ENCODE measurements around the gene OSBPL10.

OSBPL10 gene

DNA sequence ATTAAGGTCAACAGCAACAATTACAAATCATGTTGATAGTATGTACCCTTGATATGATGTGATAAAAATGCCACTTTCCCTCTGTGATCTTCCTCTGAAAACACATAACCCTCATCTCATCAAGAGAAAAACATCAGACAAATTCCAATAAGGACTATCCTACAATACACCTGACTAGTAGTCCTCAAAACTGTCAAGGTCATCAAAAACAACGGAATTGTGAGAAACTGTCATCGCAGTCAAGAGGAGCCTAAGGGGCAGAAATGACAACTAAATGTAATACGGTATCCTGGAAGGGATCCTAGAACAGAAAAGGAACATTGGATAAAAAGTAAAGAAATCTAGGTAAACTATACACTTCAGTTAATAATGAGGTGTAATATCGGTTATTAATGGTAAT is 59.2 kb downstream of the OSBPL10 start:
- no peak for DNase-seq

GRCh38 chr3:31920310-31920709 is 60.8 kb downstream of the OSBPL10 start:
- no peak for DNase-seq

- DNase-seq = no peak
Measured at GRCh38 chr3:31919528-31919927, 61.5 kb downstream of the OSBPL10 start.

DNA sequence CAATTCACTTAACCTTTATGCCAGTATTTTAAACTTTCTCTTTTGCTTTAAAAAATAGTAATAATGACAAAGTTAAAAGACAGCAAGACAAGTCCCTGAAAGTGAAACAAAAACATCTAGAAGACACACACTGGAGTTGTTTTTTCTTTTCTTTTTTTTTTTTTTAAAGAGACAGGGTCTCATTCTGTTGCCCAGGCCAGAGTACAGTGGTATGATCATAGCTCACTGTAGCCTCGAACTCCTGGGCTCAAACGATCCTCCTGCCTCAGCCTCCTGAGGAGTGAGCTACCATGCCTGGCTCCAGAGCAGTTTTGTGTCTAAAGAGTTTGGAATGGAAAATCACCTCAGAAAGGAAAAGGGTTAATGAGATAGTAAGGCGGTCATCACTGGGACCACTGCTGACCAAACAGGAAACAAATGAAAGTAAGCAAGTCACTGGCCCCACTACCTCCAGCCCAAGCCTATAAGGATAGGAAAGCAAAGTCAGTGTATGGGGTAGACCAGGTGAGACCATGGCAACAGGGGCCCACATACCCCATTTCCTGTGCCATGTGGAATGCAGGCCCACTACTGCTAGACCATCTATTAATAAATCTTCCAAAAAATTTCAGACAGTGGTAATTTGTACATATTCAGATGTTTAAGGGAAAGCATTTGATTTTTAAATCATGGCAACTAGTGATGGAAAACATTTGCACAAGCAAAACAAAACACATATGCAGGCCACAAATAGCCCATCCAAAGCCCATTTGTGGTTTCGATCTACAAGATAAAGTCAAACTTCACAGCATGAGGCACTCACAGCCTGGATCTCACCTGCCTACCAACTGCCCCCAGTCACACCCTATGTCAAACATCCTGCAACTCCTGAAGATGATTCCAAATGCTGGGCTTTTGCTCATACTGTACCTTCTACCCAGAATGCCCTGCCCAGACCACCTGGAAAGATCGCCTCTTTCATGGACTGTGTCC is 62.6 kb downstream of the OSBPL10 start:
- DNase-seq = no peak

- no peak for DNase-seq
Measured at GRCh38 chr3:31917303-31918005, 63.6 kb downstream of the OSBPL10 start.

GRCh38 chr3:31911643-31912042 is 69.4 kb downstream of the OSBPL10 start:
- no peak for DNase-seq

DNA sequence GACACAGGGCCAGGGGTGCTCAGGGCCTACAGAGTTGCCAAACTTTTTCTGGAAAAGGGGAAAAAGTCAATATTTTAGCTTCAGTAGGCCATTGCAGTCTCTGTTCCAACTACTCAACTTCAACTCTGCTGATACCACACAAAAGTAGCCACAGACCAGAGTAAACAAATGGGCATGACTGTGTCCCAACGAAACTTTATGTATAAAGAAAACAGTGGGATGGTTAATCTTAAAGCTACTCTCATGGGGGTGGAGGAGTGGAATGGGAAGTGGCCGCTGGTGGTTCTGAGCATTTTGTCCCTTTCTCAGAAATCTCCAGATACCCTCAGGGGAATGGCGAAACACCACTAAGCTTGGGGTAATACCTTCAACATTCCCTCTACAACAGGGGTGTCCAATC is 69.9 kb downstream of the OSBPL10 start:
- no peak for DNase-seq

GRCh38 chr3:31909455-31909854 is 71.6 kb downstream of the OSBPL10 start:
- DNase-seq = no peak

GRCh38 chr3:31908391-31909097 is 72.5 kb downstream of the OSBPL10 start:
- DNase-seq = no peak

GRCh38 chr3:31906182-31906581 is 74.9 kb downstream of the OSBPL10 start:
- no peak for DNase-seq

DNA sequence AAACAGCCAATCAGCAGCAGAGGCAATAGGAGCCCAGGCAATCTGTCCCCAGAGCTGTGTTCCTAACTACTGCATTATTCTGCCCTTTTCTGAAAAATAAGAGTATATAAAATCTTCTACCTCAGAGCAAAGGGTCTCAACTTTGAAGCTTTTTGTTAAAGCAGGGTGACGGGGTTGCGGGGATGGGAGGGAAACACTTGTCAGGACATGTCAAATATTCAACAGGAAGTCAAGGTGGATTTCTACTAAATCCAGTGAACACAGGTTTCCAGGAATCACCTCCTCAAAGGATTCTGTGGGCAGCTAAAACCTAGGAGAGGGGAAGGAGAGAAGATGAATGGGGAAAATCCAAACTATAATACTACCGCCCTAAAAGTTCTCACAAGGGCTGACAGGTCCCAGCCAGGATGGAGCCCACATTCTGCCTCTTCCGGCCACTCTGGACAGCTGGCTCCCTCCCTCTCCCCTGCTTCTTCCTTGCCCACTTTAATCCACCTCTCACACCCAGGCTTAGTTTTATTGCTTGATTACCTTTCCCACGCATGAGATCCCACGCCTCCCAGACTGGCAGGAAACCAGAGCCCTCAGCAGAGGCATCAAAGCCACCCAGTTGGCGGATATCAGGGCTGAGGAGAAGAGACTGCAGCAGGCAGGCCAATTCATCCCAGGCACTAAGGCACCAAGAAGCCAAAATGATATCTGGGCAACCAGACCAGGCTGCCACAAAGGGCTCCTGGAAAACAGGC is 77.2 kb downstream of the OSBPL10 start:
- DNase-seq = no peak

DNA sequence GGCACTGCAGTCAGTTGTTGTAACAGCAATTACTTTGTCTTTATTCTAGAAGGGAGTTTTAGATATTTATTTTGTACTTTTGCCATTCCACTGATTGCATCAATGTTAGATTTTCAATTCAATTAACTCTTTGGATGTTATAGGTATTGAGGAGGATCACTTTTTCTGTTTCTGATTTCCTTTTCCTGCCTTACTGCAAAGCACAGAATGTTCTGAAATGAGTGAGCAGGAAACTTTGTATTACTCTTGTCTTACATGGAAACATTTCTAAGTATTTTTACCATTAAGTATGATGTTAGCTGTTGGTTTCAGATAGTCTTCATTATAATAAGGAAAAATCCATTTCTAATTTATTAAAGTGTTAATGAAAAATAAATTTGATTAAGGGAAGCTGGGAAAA is 80.5 kb downstream of the OSBPL10 start:
- DNase-seq = no peak

GRCh38 chr3:31896648-31897433 is 84.2 kb downstream of the OSBPL10 start:
- DNase-seq = no peak

- no peak for DNase-seq
Measured at GRCh38 chr3:31896026-31896425, 85.0 kb downstream of the OSBPL10 start.

DNA sequence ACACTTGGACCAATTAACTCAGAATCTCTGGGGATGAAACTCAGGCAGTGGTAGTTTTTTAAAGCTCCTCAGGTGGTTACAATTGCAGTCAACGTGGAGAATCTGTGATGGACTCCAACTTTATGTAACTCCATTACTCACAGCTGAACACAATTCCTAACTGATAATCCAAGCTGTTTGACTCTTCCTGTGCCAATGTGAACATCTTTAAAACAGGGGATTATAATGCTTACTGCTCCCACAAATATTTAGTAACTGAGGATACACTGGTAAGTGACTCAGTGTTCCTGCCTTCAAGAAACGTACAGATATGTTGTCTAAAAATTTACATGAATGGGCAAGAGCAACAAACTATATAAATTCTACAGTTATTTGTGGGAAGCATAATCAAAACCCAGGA is 85.6 kb downstream of the OSBPL10 start:
- DNase-seq = no peak

GRCh38 chr3:31892916-31893573 is 88.0 kb downstream of the OSBPL10 start:
- no peak for DNase-seq

DNA sequence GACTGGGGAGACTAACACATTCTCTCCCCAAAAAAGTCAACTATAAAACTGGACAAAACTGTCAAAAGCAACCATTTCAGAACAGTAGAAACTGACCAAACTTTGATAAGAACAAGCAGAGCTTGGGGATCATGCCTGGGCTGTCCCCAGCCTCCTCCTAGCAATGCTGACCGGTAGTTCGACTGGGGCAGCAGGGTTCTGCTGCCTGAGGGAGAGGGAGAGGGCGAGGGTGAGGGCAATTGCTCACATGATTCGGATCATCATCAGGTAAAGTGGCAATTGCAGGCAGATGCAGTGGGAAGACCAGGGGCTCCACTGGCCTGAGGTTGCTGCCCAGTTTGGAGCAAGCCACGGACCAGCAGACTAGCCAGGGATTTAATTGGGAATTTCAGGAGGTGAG is 88.6 kb downstream of the OSBPL10 start:
- DNase-seq = no peak

DNA sequence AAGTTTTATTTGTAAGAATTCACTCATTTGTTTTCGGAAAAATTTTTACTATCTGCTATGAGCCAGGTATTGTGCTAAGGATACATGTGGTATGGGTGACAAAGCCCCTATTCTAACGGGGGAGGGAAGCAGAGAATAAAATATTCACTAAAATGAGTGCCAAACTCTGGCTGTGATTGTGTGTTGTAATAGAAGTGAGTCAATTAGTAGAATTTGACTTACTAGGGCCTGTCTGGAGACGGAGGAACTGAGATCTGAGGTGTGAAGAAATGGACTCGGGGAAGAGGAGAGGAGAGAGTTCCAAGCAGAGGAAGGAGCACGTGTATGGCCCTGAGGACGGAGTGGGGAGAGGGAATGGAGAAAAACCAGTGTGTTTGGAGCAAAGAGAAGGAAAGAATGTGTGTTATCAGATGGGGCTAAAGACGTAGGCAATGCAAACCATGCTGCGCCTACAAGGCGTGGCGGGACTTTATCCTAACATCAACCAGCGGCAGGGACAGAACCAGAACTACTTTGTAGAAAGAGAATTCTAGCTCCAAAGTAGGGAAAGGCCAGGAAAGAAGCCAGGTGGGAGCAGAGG is 89.1 kb downstream of the OSBPL10 start:
- DNase-seq = no peak

- no peak for DNase-seq
Measured at GRCh38 chr3:31890742-31891469, 90.2 kb downstream of the OSBPL10 start.

DNA sequence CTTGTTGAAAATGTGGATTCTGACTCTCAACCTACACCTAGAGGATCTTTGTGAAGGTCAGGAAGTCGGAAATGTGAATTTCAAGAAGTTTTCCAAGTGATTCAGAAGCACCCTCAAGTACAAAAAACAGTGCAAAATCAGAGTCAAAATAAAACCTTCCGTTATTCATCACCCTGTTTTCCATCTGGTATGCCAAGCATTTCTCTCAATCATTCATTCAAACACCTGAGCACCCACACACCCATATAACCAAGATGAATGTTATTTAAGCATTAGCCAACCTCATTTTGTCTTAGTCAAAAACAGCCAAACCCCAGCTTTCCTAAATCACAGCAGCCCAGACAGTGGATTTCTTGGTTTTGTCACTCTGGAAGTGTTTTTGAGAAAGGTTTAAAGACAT is 91.1 kb downstream of the OSBPL10 start:
- DNase-seq = no peak

Data from activated effector memory CD4-positive, alpha-beta T cell treated with Interleukin-2 at 50 U/mL for 16 hours (primary cell).